RWPE1 (cell line): ENCODE data around the gene SRRM5.

ENCODE experiments used
- CTCF ChIA-PET: fragments of 350-600 bp; sonication (Branson Sonifier 250); formaldehyde crosslinking; extraction: SDS; loops from one replicate; lab custom pipeline; 2021; lab: Yijun Ruan, JAX
- POLR2A ChIA-PET: fragments of 400-600 bp; formaldehyde crosslinking; extraction: SDS; loops from one replicate; lab custom pipeline; 2020; ENCODE audit warnings: antibody characterized with exemption; ENCODE audit not compliant: low non-redundant PET; lab: Yijun Ruan, JAX
- DNase-seq: peaks from one replicate; pipeline ENCODE4 v3.0.0; 2012; ENCODE audit warnings: low spot score
- H3K27ac ChIP-seq: fragments of 450-650 bp; 2 replicates; pipeline ENCODE4 v1.5.1; 2017
- TF ChIP-seq, protein P1 (sequence below): fragments of 450-650 bp; conservative IDR thresholded peaks from 2 replicates; pipeline ENCODE4 v1.5.1; 2017; ENCODE audit warnings: low read depth, mild to moderate bottlenecking

Gene SRRM5

DNA sequence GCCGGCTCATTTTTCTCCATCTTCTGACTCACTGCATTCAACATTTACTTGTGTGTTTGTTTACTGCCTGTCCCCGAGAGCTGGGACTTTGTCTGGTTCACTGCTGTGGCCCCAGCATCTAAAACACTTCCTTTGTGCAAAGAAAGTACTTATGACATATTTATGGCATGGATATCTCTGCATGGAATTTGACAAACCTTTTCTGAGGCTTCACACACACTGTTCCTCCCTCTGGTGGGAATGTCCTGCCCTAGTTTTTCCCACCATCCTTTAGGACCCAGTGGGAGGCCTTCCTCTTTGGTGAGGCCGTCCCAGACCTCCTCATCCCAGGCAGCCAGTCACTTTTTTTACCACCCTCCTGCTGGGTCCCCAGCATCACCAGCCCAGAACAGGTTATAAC is 1.4 kb upstream of the SRRM5 start:
- CTCF ChIA-PET: no interaction called here
- DNase-seq: no peak
- TF ChIP-seq, protein P1, sequence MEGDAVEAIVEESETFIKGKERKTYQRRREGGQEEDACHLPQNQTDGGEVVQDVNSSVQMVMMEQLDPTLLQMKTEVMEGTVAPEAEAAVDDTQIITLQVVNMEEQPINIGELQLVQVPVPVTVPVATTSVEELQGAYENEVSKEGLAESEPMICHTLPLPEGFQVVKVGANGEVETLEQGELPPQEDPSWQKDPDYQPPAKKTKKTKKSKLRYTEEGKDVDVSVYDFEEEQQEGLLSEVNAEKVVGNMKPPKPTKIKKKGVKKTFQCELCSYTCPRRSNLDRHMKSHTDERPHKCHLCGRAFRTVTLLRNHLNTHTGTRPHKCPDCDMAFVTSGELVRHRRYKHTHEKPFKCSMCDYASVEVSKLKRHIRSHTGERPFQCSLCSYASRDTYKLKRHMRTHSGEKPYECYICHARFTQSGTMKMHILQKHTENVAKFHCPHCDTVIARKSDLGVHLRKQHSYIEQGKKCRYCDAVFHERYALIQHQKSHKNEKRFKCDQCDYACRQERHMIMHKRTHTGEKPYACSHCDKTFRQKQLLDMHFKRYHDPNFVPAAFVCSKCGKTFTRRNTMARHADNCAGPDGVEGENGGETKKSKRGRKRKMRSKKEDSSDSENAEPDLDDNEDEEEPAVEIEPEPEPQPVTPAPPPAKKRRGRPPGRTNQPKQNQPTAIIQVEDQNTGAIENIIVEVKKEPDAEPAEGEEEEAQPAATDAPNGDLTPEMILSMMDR: no peak
- POLR2A ChIA-PET: no interaction called here
- H3K27ac ChIP-seq: peak overlapping the region; percentile 56

DNA sequence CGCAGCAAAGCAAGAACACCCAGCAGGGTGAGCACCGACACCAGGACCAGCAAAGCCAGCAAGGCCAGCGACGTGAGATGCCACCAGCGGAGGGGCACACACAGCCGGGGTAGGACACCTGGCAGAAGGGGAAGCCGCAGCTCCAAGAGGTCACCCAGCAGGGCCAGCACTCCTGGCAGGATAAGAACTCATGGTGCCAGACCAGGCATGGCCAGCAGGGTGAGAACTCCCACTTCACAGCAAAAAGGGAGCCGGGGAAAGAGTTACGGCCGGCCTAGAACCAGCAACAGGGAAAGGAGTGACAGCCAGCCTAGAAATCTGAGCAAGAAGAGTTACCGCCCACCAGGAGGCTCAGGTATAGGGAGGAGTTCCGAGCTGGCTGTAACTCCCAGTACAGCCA is 486 bp downstream of the SRRM5 start:
- TF ChIP-seq, protein P1: no peak
- CTCF ChIA-PET: interaction anchor here (0.5 kb wide), 1 partner anchor 92 kb away, joined by 5 read pairs; no protein-coding TSS in a partner anchor
- H3K27ac ChIP-seq: no peak overlapping the region
- POLR2A ChIA-PET: no interaction called here
- DNase-seq: no peak

DNA sequence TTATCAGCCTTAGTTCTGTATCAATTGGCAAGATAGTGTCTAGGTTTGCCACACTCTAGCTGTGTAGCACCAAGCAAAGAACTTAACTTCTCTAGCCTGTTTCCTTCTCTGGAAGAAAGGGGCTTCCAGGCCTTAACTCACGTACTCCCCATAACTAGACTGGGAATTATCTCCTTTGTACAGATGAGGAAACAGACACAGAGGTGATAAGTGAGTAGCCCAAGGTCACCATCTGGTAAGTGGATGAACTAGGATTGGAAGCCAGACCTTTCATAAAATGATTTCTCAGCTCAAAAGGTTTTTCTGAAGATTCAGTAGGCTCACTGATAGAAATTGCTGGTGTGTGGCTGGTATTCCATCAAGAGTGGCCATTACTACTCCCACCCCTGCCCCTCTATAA is 4.4 kb downstream of the SRRM5 start:
- no peak overlapping the region for H3K27ac ChIP-seq
- ChIA-PET CTCF (no interaction called here), POLR2A (no interaction called here)
- no peak for DNase-seq
- TF ChIP-seq, protein P1: no peak

DNA sequence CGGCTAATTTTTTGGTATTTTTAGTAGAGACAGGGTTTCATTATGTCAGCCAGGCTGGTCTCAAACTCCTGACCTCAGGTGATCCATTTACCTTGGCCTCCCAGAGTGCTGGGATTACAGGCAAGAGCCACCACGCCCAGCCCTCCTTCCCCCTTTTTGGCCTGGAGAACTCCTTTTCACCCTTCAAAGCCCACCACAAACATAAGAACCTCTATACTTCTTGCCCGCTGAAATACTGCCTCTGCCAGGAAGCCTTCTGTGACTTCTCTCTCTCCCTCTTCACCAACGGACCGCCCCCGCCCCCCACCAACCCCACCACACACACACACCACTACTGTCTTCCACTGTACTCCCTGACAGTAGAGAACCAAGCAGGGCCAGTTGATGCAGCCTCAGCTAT is 5.1 kb downstream of the SRRM5 start:
- CTCF ChIA-PET: no interaction called here
- DNase-seq: no peak
- peak overlapping the region; percentile 26; the same call in 1 of the 2 replicates for H3K27ac ChIP-seq
- TF ChIP-seq, protein P1: no peak
- POLR2A ChIA-PET: no interaction called here

DNA sequence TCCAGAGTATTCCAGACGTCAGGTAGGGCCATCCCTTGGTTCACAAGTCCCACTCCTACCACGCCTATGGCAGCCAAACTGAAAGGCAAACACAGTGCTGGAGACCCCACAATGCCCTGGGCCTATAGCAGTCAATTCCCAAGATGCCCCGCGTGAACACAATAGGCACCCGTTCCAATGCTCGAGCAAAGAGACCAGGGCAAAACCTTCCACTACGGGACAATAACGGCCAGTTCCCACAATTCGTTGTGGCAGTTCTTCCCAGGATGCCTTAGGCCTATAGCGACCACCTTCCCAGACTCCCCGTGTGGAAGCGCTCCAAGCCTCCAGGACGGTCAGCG is 7.0 kb downstream of the SRRM5 start:
- TF ChIP-seq, protein P1: no peak
- POLR2A ChIA-PET: no interaction called here
- CTCF ChIA-PET: no interaction called here
- H3K27ac ChIP-seq: peak overlapping the region; percentile 93
- DNase-seq: peak; percentile 27

DNA sequence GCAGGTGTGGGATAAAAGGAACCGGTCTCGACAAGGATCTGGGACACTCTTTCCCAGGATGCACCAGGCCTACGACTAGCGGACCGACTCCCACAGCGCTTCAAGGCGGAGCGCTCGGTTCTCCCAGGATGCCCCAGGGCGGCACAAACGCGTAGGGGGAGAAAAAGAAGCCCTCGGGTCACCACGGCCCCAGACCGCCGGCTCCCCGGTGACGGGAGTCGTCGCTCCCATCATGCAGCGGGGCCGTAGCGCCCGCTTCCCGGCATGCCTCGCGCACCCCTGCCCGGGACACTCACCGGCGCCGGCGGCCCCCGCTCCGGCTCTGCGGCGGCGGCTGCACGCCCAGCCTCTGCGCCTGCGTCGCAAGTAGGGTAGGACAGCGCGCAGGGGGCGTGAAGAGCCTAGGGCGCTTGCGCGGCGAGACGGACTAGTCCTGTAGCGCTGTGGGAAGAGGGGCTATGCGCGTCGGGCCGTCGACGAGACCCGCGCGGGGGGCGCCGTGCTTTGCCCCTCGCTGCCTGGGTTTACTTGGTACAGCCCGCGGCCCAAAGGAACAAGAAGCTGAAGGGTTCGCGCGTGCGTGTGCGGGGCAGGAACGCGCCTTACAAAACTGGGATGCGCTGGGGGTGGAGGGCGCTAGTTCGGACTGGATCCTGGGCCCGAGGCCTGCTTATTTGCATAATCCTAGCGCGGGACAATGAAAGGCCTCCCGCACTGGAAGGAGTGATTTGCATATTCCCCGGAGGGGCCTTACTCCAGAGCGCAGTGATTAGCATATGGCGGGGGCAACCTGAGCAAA is 7.6 kb downstream of the SRRM5 start, which contains the start of gene ZNF428:
ZNF428 (minus strand) TSS at position 368 of the 799 bp plus-strand sequence. CDS start 5,325 bp downstream, outside the sequence.
- ChIA-PET CTCF (no interaction called here), POLR2A (interaction anchor here (0.5 kb wide), 1 partner anchor 91 kb away, joined by 7 read pairs; no protein-coding TSS in a partner anchor)
- TF ChIP-seq, protein P1: no peak
- H3K27ac ChIP-seq: peak within 1 kb of the TSS; percentile 93
- DNase-seq: peak; percentile 73
